Activated CD4-positive, alpha-beta T cell treated with anti-CD3 and anti-CD28 coated beads, Interleukin-2, amount 50 U/mL, for 48 hours (primary cell): Measurements from ENCODE around the gene TCF4.

Experiments
- DNase-seq, 2 experiments: peaks; one replicate each; pipeline ENCODE4 v3.0.0-alpha.2; 2020

Gene TCF4

GRCh38 chr18:55213586-55213985 is 374.4 kb downstream of the TCF4 start:
- no peak for DNase-seq

- no peak for DNase-seq
Measured at GRCh38 chr18:55206927-55207326, 381.1 kb downstream of the TCF4 start.

- no peak for DNase-seq
Measured at GRCh38 chr18:55202232-55202917, 385.6 kb downstream of the TCF4 start.

DNA sequence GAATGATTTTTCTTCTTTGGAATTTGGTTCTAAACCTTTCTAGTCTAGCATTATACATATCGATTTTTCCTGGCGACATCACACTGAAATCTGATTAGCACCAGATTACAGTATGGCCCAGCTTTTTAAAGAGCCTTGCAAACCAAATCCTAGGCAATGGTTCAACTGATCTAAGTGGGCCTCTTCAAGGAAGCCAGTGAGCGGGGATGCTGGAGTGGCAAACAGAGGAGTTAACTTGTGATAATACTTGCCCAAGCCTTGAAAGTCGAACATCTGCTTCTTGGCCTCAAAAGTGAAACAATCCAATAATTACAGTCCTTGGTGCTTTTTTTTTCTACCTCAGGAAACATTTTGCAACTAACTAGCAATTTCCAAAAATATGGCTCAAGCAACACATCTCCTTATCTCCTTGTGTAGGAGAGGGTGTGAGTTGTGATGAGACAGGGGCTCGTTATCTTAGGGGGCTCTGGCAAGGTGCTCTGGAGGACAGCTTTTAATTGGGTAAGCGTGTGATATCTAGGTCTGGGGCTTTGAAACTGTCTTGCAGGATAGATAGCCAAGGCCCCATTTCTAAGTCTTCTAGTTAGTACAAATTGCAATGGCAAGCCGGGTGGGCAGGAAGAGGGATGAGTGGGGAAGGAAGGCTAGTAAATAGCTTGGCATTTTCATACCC is 388.6 kb downstream of the TCF4 start:
- no peak for DNase-seq

GRCh38 chr18:55195863-55196262 is 392.1 kb downstream of the TCF4 start:
- no peak for DNase-seq

GRCh38 chr18:55189972-55190371 is 398.0 kb downstream of the TCF4 start:
- DNase-seq, result no peak

GRCh38 chr18:55186588-55186987 is 401.4 kb downstream of the TCF4 start:
- no peak for DNase-seq

DNA sequence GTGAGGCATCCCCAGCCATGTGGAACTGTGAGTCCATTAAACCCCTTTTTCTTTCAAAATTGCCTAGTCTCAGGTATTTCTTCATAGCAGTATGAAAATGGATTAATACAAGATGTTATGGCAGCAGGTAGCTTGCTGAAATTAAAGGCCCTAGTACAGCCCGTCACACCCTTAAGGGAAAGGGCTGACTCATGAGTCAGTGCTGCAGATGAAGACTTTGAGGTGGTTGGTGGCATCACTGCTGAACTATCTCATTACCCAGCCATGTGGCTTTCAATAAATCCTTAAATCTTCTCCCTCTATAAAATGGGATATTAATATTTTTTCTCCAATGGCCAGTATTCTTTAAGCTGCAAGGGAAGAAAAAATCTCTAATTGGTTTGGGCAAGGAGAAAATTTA is 402.6 kb downstream of the TCF4 start:
- no peak for DNase-seq

GRCh38 chr18:55179835-55180234 is 408.2 kb downstream of the TCF4 start:
- no peak for DNase-seq

- DNase-seq, result no peak
Measured at GRCh38 chr18:55179425-55179824, 408.6 kb downstream of the TCF4 start.

DNA sequence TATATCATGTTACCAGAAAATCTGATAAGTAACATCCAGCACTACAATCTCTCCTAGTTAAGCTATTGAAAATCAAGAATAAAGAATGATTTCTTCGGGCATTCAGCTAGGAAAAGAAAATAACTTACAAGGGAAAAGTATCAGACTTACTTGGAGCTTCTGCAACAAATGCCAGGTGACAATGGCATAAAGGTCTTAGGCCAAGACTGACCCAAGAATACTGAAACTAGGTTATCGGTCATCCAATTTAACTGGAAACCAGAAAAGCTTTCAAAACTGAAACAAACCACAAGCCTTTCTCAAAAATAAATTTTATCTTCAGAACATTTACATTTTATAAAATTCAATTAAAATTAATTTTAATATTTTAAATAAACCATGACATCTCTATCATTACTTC is 414.7 kb downstream of the TCF4 start:
- DNase-seq, result no peak
